Measurements from ENCODE around the gene LATS2.

The LATS2 gene

DNA sequence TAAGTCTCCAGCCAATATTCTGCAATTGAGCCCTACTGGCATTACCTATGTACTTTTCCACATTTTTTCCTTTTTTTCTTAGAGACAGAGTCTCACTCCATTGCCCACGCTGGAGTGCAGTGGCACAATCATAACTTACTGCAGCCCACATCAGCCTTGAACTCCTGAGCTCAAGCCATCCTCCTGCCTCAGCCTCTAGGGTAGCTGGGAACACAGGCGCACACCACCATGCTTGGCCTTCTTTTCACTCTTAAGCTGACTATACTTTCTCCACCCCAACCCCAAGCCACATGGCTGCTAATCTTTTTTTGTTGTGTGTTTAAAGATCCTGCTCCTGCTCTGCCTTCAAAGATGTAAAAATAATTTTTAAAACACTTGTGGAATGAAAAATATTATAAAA, 1.6 kb upstream of the LATS2 start:
- ATAC-seq = no peak
- TF ChIP-seq TOX (CRISPR knock-in tag; IDR thresholded peaks at IDR 0.05; ENCODE audit: borderline replicate concordance) (no peak), CREB5 (CRISPR knock-in tag; IDR thresholded peaks at IDR 0.05; ENCODE audit: low read depth) (no peak), CSRNP3 (CRISPR knock-in tag; IDR thresholded peaks at IDR 0.05) (no peak), ZFP30 (CRISPR knock-in tag; IDR thresholded peaks at IDR 0.05) (no peak), ZNF565 (CRISPR knock-in tag; conservative IDR thresholded peaks at IDR 0.05; ENCODE audit: low read depth) (no peak), CSDC2 (CRISPR knock-in tag; IDR thresholded peaks at IDR 0.05) (no peak), ZNF8 (CRISPR knock-in tag; IDR thresholded peaks at IDR 0.05) (no peak), BACH2 (CRISPR knock-in tag; IDR thresholded peaks at IDR 0.05; ENCODE audit: borderline replicate concordance) (no peak)

DNA sequence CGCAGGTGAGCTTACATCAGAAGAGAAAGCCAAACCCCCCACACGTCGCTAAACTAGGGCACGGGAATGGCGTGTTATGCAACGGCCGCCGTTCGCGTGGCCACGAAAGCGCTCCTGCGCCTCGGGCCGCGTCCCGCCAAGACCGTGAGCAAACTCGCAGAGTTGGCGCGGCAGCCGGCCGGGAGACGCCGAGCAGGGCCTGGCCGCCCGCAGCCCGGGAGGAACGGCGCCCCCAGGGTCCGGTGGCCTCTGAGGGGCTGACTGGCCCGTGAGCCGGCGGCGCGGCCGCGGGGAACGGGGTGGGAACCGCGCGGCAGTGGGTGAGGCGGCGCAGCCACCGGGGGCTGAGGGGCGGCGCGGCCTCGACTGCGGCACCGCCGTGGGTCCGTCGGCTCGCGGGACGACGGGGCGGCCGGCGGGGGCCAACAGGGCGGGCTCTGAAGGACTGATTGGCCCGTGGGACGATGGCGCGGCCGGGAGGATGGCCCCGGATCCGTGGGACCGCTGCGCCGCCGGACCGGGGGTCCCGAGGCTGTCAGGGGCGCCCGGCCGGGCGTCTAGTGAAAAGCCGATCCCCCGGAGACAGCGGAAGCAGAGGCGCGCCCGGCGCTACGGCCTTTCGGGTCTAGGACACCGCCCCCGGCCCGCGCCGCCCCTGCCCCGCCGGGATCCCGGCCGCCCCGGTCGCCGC, 903 bp downstream of the LATS2 start:
- peak; percentile 4 for ATAC-seq
- TF ChIP-seq, protein P1, sequence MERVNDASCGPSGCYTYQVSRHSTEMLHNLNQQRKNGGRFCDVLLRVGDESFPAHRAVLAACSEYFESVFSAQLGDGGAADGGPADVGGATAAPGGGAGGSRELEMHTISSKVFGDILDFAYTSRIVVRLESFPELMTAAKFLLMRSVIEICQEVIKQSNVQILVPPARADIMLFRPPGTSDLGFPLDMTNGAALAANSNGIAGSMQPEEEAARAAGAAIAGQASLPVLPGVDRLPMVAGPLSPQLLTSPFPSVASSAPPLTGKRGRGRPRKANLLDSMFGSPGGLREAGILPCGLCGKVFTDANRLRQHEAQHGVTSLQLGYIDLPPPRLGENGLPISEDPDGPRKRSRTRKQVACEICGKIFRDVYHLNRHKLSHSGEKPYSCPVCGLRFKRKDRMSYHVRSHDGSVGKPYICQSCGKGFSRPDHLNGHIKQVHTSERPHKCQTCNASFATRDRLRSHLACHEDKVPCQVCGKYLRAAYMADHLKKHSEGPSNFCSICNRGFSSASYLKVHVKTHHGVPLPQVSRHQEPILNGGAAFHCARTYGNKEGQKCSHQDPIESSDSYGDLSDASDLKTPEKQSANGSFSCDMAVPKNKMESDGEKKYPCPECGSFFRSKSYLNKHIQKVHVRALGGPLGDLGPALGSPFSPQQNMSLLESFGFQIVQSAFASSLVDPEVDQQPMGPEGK (CRISPR knock-in tag; IDR thresholded peaks at IDR 0.05; ENCODE audit: borderline replicate concordance) = no peak
- TF ChIP-seq GLIS3 (CRISPR knock-in tag; IDR thresholded peaks at IDR 0.05) (no peak), CSDC2 (CRISPR knock-in tag; IDR thresholded peaks at IDR 0.05) (no peak), ISL1 (CRISPR knock-in tag; IDR thresholded peaks at IDR 0.05) (no peak), RARB (CRISPR knock-in tag; IDR thresholded peaks at IDR 0.05) (no peak), PPARA (CRISPR knock-in tag; IDR thresholded peaks at IDR 0.05; ENCODE audit: borderline replicate concordance) (no peak), ZNF70 (CRISPR knock-in tag; IDR thresholded peaks at IDR 0.05) (no peak), TSHZ2 (CRISPR knock-in tag; IDR thresholded peaks at IDR 0.05) (no peak), TOX (CRISPR knock-in tag; IDR thresholded peaks at IDR 0.05; ENCODE audit: borderline replicate concordance) (no peak), CSRNP3 (CRISPR knock-in tag; IDR thresholded peaks at IDR 0.05) (no peak), ARNTL (CRISPR knock-in tag; IDR thresholded peaks at IDR 0.05; ENCODE audit: borderline replicate concordance, low read depth) (no peak), ZC3H10 (CRISPR knock-in tag; IDR thresholded peaks at IDR 0.05) (no peak), SNAI2 (CRISPR knock-in tag; IDR thresholded peaks at IDR 0.05) (no peak), BACH2 (CRISPR knock-in tag; IDR thresholded peaks at IDR 0.05; ENCODE audit: borderline replicate concordance) (no peak), ZNF8 (CRISPR knock-in tag; IDR thresholded peaks at IDR 0.05) (no peak), ESRRG (CRISPR knock-in tag; IDR thresholded peaks at IDR 0.05) (no peak), OSR1 (CRISPR knock-in tag; IDR thresholded peaks at IDR 0.05) (no peak)
- TF ChIP-seq, protein P2, sequence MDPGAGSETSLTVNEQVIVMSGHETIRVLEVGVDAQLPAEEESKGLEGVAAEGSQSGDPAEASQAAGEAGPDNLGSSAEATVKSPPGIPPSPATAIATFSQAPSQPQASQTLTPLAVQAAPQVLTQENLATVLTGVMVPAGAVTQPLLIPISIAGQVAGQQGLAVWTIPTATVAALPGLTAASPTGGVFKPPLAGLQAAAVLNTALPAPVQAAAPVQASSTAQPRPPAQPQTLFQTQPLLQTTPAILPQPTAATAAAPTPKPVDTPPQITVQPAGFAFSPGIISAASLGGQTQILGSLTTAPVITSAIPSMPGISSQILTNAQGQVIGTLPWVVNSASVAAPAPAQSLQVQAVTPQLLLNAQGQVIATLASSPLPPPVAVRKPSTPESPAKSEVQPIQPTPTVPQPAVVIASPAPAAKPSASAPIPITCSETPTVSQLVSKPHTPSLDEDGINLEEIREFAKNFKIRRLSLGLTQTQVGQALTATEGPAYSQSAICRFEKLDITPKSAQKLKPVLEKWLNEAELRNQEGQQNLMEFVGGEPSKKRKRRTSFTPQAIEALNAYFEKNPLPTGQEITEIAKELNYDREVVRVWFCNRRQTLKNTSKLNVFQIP (CRISPR knock-in tag; IDR thresholded peaks at IDR 0.05; ENCODE audit: borderline replicate concordance, low read depth) = no peak

Measured in SK-N-SH treated with all-trans-retinoic acid at 6 μM for 48 hours (cell line).